ENCODE data around the gene ENTHD1. TPM values are rescaled to one million over a fixed set of nuclear protein-coding genes. Genes with fewer than 3 reads are reported as not detected.
"Not testable (repeated sequence)": the region's sequence is repeated elsewhere in the genome, so short reads cannot be mapped to it uniquely, and the experiment has no call there.

ENTHD1 gene
- total RNA-seq, 4 donors from 2014 or later, result not detected

DNA sequence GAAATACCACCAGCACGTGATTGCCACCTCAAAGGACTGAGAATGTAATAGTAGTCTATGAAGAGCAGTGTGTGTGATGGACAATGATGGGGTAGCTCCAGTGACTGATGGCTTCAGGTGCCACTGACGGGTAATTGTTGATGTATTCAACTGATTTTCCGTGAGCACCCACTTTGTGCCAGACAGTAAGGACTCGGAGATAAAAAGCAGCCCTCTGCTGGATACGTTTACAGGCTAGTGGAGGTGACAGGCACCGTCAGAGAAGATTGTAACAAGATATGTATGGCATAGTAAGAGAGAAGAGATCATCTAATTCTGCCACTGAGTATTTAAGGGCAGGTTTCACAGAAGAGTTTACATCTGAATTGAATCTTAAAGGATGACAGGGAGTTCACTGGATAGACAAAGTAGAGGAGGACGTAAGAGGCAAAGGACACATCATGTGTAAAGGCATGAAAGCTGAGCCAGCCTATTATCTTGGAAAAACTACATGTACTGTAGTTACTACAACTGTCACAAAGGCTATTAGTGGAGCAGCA is 1.1 kb upstream of the ENTHD1 start:
- WGBS, result 56% methylated on average over 7 of the region's 7 CpGs
- Histone ChIP-seq H3K27ac (no peak overlapping the region), H3K4me3 (no peak overlapping the region), H3K36me3 (no peaks in the 10 kb centered on the region), H3K9me3 (no peaks in the 10 kb centered on the region), H3K27me3 (peaks cover 3% of the 10 kb centered on the region), H3K4me1 (no peaks in the 10 kb centered on the region)
- DNase-seq (ENCODE audit: low spot score in 2 of 2), result no peak
- no peak for TF ChIP-seq POLR2AphosphoS5 (IDR thresholded peaks at IDR 0.05)
- TF ChIP-seq, protein P1, sequence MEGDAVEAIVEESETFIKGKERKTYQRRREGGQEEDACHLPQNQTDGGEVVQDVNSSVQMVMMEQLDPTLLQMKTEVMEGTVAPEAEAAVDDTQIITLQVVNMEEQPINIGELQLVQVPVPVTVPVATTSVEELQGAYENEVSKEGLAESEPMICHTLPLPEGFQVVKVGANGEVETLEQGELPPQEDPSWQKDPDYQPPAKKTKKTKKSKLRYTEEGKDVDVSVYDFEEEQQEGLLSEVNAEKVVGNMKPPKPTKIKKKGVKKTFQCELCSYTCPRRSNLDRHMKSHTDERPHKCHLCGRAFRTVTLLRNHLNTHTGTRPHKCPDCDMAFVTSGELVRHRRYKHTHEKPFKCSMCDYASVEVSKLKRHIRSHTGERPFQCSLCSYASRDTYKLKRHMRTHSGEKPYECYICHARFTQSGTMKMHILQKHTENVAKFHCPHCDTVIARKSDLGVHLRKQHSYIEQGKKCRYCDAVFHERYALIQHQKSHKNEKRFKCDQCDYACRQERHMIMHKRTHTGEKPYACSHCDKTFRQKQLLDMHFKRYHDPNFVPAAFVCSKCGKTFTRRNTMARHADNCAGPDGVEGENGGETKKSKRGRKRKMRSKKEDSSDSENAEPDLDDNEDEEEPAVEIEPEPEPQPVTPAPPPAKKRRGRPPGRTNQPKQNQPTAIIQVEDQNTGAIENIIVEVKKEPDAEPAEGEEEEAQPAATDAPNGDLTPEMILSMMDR (IDR thresholded peaks at IDR 0.05), result no peak
- TF ChIP-seq POLR2A (IDR thresholded peaks at IDR 0.05), result no peak
- TF ChIP-seq EP300 (IDR thresholded peaks at IDR 0.05), result no peak

DNA sequence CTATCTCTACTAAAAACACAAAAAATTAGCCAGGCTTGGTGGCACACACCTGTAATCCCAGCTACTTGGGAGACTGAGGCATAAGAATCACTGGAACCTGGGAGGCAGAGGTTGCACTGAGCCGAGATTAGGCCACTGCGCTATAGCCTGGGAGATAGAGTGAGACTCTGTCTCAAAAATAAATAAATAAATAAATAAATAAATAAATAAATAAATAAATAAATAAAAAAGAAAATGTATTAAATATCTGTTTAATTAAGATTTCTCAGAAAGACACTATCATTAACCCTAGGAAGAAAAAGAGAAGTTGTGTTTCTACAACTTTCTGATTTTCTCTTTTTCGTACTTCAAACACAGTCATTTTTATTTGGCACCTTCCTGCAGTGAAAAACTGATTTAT is 3.6 kb downstream of the ENTHD1 start:
- H3K9me3 ChIP-seq; H3K27me3 ChIP-seq; H3K27ac ChIP-seq; H3K4me1 ChIP-seq; DNase-seq (ENCODE audit: low spot score in 2 of 2); H3K36me3 ChIP-seq; H3K4me3 ChIP-seq: not testable (repeated sequence)
- WGBS, result 73% methylated on average over 3 of the region's 3 CpGs

DNA sequence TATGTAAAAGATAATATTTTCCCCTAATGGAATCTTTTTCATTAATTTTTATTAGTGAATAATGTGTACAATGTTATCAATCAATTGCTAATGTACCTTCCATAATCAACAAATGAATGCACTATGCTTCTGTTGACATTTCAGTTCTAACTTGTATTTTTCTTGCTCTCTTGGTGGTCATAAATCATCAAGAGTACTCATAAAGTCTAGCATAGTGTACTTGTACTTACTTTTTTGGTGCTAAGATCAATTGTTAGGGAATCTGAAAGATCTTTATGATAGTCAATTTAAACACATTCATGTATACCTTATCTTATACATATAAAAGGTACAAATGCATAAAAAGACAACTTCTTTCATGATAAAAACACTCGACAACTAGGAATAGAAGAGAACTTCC is 10.5 kb downstream of the ENTHD1 start:
- H3K4me1 ChIP-seq, result no peaks in the 10 kb centered on the region
- H3K9me3 ChIP-seq, result no peaks in the 10 kb centered on the region
- no peak overlapping the region for H3K4me3 ChIP-seq
- no peak for DNase-seq (ENCODE audit: low spot score in 2 of 2)
- H3K36me3 ChIP-seq, result no peaks in the 10 kb centered on the region
- TF ChIP-seq POLR2A (IDR thresholded peaks at IDR 0.05), result no peak
- TF ChIP-seq POLR2AphosphoS5 (IDR thresholded peaks at IDR 0.05), result no peak
- no peak for TF ChIP-seq EP300 (IDR thresholded peaks at IDR 0.05)
- TF ChIP-seq, protein P1 (IDR thresholded peaks at IDR 0.05), result no peak
- no peaks in the 10 kb centered on the region for H3K27me3 ChIP-seq
- H3K27ac ChIP-seq, result no peak overlapping the region
- 64% methylated on average over 1 of the region's 1 CpG for WGBS

DNA sequence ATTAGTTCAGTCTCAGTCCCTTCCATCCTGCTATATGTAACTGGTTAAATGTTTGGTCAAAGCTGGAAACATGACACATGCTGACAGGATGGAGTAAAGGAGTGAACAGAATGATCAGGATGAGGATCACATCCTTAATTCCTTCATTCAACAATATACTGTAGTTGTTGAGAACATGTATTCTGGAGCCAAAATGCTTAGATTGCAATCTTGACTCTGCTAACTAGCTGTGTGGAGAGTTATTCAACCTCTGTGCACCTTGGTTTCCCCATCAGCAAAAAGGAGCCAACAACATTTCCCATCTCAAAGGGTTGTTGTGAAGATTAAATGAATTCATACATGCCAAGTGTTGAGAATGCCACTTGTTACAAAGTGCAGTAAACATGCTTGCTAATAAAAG is 12.8 kb downstream of the ENTHD1 start:
- no peaks in the 10 kb centered on the region for H3K36me3 ChIP-seq
- H3K27ac ChIP-seq, result no peak overlapping the region
- no peak overlapping the region for H3K4me3 ChIP-seq
- H3K27me3 ChIP-seq, result peaks cover 2% of the 10 kb centered on the region
- H3K9me3 ChIP-seq, result no peaks in the 10 kb centered on the region
- DNase-seq (ENCODE audit: low spot score in 2 of 2), result no peak
- TF ChIP-seq POLR2AphosphoS5 (IDR thresholded peaks at IDR 0.05), result no peak
- TF ChIP-seq, protein P1 (IDR thresholded peaks at IDR 0.05), result no peak
- no peak for TF ChIP-seq EP300 (IDR thresholded peaks at IDR 0.05)
- TF ChIP-seq POLR2A (IDR thresholded peaks at IDR 0.05), result no peak
- H3K4me1 ChIP-seq, result no peaks in the 10 kb centered on the region

DNA sequence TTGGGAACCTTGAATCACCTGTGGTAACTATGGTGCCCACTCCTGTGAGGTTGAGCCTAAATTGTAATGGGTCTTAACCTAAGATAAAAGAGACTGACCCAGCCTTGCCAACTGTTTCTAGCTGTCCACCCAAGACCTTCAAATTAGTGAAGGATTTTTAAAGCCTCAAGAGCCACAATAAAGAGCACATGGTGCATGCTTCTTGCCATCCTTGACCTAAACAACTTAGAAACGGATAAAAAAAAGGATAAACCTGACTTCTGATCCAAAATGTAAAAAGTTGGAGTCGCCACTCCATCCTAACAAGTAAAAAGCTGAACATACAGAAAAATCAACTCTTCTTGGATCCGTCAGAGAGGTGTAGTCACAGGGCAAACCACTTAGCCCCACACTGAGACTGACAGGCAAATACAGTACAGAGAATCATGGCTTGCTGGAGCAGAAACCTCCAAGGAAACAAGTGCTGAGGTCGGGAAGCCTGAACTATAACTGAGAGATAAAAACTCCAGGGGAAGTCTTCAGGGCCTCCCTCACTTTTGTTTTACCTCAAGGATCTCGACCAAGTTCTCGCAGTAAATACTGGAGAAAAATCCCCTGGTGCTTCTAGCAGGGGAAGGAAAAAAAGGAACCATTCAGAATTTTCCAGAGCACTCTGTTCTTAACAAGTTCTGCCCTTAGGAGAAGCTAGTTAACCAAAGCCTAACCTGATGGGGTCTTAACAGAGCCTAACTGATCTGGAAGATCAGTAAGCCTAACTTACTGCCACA is 16.3 kb downstream of the ENTHD1 start:
- TF ChIP-seq, protein P1 (IDR thresholded peaks at IDR 0.05), result no peak
- TF ChIP-seq POLR2AphosphoS5 (IDR thresholded peaks at IDR 0.05) (no peak), EP300 (IDR thresholded peaks at IDR 0.05) (no peak), POLR2A (IDR thresholded peaks at IDR 0.05) (no peak)
- H3K4me3 ChIP-seq, result no peak overlapping the region
- DNase-seq (ENCODE audit: low spot score in 2 of 2), result no peak
- H3K36me3 ChIP-seq, result no peaks in the 10 kb centered on the region
- no peaks in the 10 kb centered on the region for H3K9me3 ChIP-seq
- no peaks in the 10 kb centered on the region for H3K4me1 ChIP-seq
- peaks cover 2% of the 10 kb centered on the region for H3K27me3 ChIP-seq
- H3K27ac ChIP-seq, result no peak overlapping the region
- 74% methylated on average over 6 of the region's 6 CpGs for WGBS

DNA sequence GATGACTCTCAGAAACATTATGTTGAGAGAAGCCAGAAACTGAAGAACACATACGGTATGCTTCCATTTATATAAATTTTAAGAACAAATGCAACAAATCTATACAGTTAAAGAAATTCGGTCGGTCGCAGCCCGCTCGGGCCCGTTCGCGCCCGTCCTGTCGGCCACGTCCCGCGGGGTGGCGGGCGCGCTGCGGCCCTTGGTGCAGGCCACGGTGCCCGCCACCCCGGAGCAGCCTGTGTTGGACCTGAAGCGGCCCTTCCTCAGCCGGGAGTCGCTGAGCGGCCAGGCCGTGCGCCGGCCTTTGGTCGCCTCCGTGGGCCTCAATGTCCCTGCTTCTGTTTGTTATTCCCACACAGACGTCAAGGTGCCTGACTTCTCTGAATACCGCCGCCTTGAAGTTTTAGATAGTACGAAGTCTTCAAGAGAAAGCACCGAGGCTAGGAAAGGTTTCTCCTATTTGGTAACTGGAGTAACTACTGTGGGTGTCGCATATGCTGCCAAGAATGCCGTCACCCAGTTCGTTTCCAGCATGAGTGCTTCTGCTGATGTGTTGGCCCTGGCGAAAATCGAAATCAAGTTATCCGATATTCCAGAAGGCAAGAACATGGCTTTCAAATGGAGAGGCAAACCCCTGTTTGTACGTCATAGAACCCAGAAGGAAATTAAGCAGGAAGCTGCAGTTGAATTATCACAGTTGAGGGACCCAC is 18.2 kb downstream of the ENTHD1 start:
- H3K4me1 ChIP-seq; DNase-seq (ENCODE audit: low spot score in 2 of 2); H3K27me3 ChIP-seq; H3K27ac ChIP-seq; H3K9me3 ChIP-seq; H3K36me3 ChIP-seq; H3K4me3 ChIP-seq: not testable (repeated sequence)
- 95% methylated on average over 38 of the region's 42 CpGs for WGBS

All from suprapubic skin (tissue), 4 donors.